Measurements from ENCODE around the gene MUC5B.

The MUC5B gene

GRCh38 chr11:1308743-1309497 lies 86.1 kb downstream of the MUC5B start:
- TF ChIP-seq CTCF (conservative IDR thresholded peaks at IDR 0.05; ENCODE audit: low read depth, low read length): no peak
- Histone ChIP-seq H2AFZ (ENCODE audit: low read depth) (no peak overlapping the region; the same call in 1 of the 2 replicates), H3K4me2 (peak overlapping the region; percentile 26), H3K79me2 (ENCODE audit: insufficient read depth, low read depth) (no peaks in the 10 kb centered on the region; the same call in 1 of the 2 replicates), H3K4me3 (IDR thresholded peaks at IDR 0.05; ENCODE audit: insufficient read depth, low read depth, low read length) (no peak overlapping the region), H3K27ac (no peak overlapping the region), H3K27me3 (ENCODE audit: insufficient read depth, low read depth) (no peaks in the 10 kb centered on the region; the same call in 1 of the 2 replicates), H3K36me3 (ENCODE audit: insufficient read depth) (no peaks in the 10 kb centered on the region), H4K20me1 (ENCODE audit: insufficient read depth) (no peaks in the 10 kb centered on the region), H3K4me1 (ENCODE audit: low read depth, poor library complexity, severe bottlenecking) (peaks cover 9% of the 10 kb centered on the region), H3K9ac (peak overlapping the region; percentile 78; the same call in 1 of the 2 replicates)

GRCh38 chr11:1309498-1310317 lies 86.8 kb downstream of the MUC5B start, which contains the start of gene TOLLIP:
Gene TOLLIP, minus strand, starts transcription at chr11:1309632. Its CDS starts 134 bp downstream, at chr11:1309498.
- TF ChIP-seq CTCF (conservative IDR thresholded peaks at IDR 0.05; ENCODE audit: low read depth, low read length): no peak
- peak within 1 kb of the TSS; percentile 78; the same call in 1 of the 2 replicates for H3K9ac ChIP-seq
- no peaks in the 10 kb centered on the region; the same call in 1 of the 2 replicates for H3K27me3 ChIP-seq (ENCODE audit: insufficient read depth, low read depth)
- peaks cover 9% of the 10 kb centered on the region for H3K4me1 ChIP-seq (ENCODE audit: low read depth, poor library complexity, severe bottlenecking)
- H3K36me3 ChIP-seq (ENCODE audit: insufficient read depth): no peaks in the 10 kb centered on the region
- H3K4me2 ChIP-seq: peak within 1 kb of the TSS; percentile 81
- H2AFZ ChIP-seq (ENCODE audit: low read depth): peak within 1 kb of the TSS; percentile 90
- H3K79me2 ChIP-seq (ENCODE audit: insufficient read depth, low read depth): no peaks in the 10 kb centered on the region; the same call in 1 of the 2 replicates
- no peaks in the 10 kb centered on the region for H4K20me1 ChIP-seq (ENCODE audit: insufficient read depth)
- H3K4me3 ChIP-seq (IDR thresholded peaks at IDR 0.05; ENCODE audit: insufficient read depth, low read depth, low read length): no peak within 1 kb of the TSS
- peak within 1 kb of the TSS; percentile 69 for H3K27ac ChIP-seq

- peak overlapping the region; percentile 69; the same call in 1 of the 2 replicates for H3K27ac ChIP-seq
- peak overlapping the region; percentile 81 for H3K4me2 ChIP-seq
- H3K27me3 ChIP-seq (ENCODE audit: insufficient read depth, low read depth): no peaks in the 10 kb centered on the region; the same call in 1 of the 2 replicates
- H2AFZ ChIP-seq (ENCODE audit: low read depth): peak overlapping the region; percentile 90
- H3K4me3 ChIP-seq (IDR thresholded peaks at IDR 0.05; ENCODE audit: insufficient read depth, low read depth, low read length): no peak overlapping the region
- H4K20me1 ChIP-seq (ENCODE audit: insufficient read depth): no peaks in the 10 kb centered on the region
- H3K9ac ChIP-seq: peak overlapping the region; percentile 78; the same call in 1 of the 2 replicates
- no peak for TF ChIP-seq CTCF (conservative IDR thresholded peaks at IDR 0.05; ENCODE audit: low read depth, low read length)
- peaks cover 9% of the 10 kb centered on the region for H3K4me1 ChIP-seq (ENCODE audit: low read depth, poor library complexity, severe bottlenecking)
- no peaks in the 10 kb centered on the region; the same call in 1 of the 2 replicates for H3K79me2 ChIP-seq (ENCODE audit: insufficient read depth, low read depth)
- H3K36me3 ChIP-seq (ENCODE audit: insufficient read depth): no peaks in the 10 kb centered on the region
These were observed 87.4 kb downstream of the MUC5B start for GRCh38 chr11:1310318-1310687.

GRCh38 chr11:1310772-1311468 lies 88.1 kb downstream of the MUC5B start:
- Histone ChIP-seq H3K4me3 (IDR thresholded peaks at IDR 0.05; ENCODE audit: insufficient read depth, low read depth, low read length) (no peak overlapping the region), H3K27me3 (ENCODE audit: insufficient read depth, low read depth) (no peaks in the 10 kb centered on the region; the same call in 1 of the 2 replicates), H3K4me2 (peak overlapping the region; percentile 81; the same call in 1 of the 2 replicates), H3K9ac (no peak overlapping the region), H3K4me1 (ENCODE audit: low read depth, poor library complexity, severe bottlenecking) (peaks cover 9% of the 10 kb centered on the region), H3K27ac (no peak overlapping the region), H3K79me2 (ENCODE audit: insufficient read depth, low read depth) (no peaks in the 10 kb centered on the region), H2AFZ (ENCODE audit: low read depth) (no peak overlapping the region), H3K36me3 (ENCODE audit: insufficient read depth) (no peaks in the 10 kb centered on the region), H4K20me1 (ENCODE audit: insufficient read depth) (no peaks in the 10 kb centered on the region)
- no peak for TF ChIP-seq CTCF (conservative IDR thresholded peaks at IDR 0.05; ENCODE audit: low read depth, low read length)

Data from KMS-11 (cell line).